ENCODE data around the gene MITF.

MITF gene

DNA sequence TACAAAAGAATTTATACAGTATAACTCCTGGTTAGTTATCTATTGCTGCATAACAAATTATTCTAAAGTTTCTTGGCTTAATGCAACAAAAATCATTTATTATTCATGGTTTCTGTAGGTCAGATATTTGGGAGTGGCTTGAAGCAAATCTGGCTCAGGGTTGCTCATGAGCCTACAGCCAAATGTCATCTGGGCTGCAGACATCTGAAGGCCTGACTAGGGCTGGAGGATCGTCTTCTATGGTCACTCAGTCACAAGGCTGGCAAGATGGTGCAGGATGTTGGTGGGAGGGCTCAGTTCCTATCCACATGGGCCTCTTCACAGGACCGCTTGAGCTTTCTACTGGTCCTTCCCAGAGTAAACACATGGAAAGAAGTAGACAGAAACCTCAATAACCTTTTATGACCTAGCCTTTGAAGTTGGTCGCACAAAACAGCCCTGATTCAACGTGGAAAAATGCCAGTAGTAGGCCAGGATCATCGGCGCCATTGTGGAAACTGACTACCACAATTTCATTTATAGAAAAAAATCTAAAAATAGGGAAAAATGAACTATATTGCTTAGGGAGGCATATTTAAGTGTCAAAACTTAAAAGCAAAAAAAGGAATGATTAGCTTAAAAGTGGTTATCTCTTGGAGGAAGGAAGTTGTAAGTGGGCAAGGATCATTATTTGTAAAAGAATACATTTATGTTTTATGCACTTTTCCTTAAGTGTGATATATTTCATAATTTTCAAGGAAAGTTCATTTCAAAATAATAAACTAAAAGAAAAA is 9.9 kb upstream of the MITF start:
- no peak for DNase-seq

DNA sequence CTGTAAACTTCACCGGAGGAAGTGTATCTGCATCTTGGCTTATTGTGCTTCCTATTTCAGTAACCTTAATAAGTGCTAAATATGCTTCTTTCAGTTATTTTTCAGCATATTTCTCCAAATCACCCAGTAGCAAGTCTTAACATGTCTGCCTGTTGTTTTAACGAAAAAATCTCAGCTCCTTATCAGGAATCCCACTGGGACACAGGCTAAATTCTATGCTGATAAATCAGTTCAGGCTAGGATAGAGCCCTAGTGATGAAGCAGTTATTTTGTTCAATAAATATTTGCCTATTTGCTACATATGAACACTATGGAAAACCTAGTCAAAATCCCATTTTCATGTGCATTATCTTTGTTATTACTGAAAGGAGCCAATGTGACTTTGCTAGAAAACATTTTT is 8.2 kb upstream of the MITF start:
- no peak for DNase-seq

DNA sequence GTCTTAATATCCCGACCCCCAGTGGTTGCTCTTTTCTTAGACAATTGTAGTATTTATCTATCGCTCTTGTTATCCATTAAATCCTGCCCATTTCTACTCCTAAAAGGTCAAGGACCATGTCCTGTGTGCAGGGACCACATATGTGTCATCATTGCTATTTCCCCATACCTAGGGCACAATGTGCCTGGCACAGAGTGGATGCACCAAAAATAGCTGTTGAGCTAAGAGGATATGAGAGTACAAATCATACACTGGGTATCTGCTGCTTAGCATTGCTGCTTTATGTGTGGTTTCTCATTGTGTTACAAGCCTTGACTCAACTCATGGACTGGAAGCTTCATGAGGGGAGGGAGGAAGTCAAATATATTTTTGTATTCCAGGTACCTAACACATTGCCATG is 3.4 kb upstream of the MITF start:
- no peak for DNase-seq

DNA sequence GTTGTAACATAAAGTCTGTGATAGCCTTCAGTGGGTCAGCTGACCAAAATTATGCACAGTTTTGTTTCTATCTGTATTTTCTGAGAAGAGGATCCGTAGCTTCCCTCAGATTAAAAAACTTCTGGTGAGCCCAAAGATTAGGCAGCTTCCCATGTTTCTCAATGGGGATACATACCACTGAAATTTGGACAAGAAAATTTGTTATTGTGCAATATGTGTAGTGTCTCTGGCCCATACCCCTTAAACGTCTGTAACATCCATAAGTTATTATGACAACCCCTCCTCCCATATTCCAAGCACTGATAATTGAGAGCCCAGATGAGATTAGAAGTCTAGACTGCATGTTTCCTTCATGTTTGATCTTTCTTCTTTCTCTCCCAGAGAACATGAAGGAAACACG is 1.9 kb upstream of the MITF start:
- DNase-seq, result no peak

DNA sequence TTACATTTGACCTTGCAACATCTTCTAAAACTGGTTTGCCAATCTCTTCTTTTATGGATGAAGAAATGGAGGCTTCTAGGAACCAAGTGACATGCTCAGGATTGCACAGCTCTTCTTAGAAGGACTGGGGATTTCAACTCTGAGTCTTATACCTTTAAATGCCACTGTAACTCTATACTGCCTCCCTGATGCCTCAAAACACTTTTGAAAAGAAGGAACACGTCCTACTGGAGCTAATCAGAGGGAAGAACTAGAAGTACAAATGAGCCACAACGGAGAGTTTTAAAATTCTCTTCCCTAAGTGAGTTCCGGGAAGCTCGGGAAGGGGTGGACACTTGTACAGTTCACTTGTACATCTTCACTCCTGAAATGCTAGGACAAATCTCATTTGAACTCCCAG is 949 bp upstream of the MITF start:
- DNase-seq, result no peak

- no peak for DNase-seq
Measured at GRCh38 chr3:69738859-69739203, 433 bp upstream of the MITF start.

GRCh38 chr3:69740103-69741021 is 1.1 kb downstream of the MITF start:
- DNase-seq, result no peak

DNA sequence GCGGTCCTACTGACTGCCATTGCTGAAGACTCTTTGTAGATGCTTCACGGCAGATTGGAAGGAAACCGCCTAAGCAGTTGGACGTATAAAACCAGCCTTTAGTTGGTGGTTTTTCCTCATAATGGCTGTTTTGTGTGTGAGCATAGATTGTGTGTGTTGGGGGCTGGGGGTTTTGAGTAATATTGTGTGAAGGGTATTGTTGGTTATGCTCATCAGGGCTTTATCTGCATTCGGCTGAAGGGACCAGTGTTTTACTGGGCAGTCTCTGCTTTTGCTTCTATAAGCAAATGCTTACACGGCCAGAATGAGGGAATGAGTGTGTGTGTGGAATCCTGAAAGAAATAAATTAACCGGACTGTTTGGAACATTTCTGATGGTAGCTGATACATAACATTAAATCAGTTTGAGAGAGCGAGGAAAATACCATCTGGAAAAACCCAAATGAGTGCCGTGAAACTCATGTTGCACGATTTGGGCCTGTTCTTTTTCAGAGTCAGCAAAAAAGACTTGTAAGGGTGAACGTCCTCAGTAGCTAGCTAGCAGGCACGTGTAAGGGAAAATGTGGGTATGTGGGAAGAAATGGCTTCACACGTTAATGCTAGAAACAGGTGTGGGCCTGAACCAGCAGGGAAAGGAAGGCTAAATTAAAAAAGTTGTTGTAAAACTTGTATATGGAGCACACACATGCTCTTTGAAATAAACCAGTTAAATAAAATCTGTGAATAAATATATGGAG is 1.9 kb downstream of the MITF start:
- DNase-seq, result no peak

GRCh38 chr3:69742391-69742790 is 3.1 kb downstream of the MITF start:
- no peak for DNase-seq

DNA sequence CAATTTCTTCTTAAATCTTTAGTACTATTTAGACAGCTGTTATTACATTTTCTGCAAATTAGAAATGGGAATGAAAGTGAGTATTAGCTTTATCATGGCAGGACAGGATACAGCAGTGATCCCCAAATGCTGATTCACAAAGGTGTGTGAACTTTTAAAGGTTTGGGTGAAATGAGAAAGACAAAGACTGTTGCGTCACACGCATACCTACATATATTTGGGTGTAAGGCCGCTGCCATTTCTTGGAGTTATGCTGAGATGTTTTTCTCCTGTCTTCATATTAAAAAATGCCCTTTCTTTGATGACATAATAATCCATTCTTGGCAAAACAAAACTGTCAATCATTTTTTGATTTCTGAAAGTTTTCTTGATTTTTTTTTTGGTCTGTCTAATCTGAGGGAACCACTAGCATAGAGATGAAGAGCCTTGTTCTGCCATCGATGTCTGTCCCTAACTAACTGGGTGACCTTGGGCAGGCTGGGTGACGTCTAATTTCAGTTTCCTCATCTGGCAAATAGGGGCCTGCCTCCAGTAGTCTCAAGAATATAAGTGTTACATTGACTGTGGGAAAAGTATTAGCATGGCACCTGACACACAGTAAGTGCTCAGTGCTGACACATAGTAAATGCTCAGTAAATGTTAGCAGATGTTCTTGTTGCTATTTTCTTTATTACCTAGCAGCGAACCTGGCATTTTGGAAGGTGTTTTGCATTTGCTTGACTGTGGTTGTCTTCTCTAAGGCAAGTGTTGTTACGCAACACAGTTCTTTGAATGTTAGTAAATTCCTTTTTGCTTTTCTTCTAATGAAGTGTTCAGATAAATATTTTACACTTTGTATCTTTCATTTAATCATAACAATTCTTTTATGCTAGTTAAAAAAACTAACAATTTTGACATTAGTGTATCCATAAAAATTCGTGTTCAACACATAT is 5.0 kb downstream of the MITF start:
- no peak for DNase-seq

DNA sequence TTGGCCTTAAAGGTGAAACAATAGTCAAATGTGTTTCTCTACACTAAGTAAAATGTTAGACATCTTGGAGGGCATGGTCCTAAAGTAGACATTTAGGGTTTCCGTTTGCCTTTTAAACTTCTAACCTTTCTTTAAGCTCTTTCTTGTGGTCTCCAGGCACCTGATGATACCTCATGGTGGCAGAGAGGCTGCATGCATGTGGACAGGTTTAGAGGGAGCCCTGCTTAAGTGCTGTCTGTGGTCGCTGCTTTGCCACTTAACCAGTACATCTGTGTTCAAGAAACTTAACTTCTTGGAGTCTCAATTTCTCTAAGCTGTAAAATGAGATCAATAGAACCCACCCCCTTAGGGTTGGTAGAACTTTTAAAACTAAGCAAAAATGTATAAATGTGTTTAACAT is 6.2 kb downstream of the MITF start:
- no peak for DNase-seq

DNA sequence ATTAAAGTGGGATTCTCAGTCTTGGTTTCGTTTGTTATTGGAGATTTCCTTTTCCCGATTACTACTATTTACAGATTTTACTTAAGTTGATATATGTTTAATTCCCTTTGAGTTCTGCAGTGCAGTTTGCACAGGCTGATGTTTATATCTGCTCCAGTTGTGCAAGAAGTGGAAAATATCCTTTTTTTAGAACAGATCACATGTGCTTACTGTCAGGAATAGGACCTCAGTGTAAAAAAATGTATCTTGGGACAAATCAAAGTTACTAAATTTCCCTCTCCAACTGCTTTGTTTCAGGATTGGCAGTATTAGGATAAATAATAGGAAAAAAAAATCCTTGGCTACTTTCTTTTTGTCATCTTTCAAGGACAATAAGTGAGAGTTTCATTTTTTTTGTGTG is 6.9 kb downstream of the MITF start:
- no peak for DNase-seq

DNA sequence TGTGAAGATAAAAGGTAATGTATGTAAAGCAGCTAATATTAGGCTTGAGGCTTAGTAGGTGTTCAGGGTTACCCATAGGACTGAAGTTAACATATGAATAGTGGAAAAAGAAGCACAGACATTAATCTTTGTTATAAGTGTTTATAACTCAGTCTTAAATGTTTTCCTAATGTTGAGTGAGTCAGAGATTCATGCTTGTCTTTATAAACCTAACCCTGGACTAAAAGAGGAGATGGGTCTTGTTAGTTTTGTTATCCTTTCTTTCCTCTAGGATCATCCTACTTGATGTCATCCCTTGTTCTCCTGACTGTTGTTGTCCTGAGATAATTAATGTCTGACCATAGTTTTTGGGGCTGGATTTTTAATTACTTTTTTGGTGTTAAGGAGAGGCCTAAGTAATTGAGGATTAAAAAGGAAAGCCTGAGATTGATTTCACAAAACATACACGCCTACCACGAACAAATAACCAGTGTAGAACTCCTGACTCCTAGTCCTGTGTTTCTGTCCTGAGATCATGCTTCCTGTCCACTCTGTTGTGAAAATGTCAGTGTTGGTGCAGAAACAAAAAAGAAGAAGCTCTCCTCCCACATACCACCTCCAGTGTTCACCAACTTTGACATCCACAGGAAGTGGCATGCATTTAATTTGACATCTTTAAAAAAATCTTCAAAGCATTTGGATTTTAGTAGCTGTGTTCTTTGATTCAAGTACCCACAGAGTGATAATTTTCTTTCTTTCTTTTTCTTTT is 8.4 kb downstream of the MITF start:
- DNase-seq, result no peak

- DNase-seq, result no peak
Measured at GRCh38 chr3:69748503-69748902, 9.2 kb downstream of the MITF start.

GRCh38 chr3:69749461-69749860 is 10.2 kb downstream of the MITF start:
- DNase-seq, result no peak

- DNase-seq, result no peak
Measured at GRCh38 chr3:69750549-69750948, 11.3 kb downstream of the MITF start.

DNA sequence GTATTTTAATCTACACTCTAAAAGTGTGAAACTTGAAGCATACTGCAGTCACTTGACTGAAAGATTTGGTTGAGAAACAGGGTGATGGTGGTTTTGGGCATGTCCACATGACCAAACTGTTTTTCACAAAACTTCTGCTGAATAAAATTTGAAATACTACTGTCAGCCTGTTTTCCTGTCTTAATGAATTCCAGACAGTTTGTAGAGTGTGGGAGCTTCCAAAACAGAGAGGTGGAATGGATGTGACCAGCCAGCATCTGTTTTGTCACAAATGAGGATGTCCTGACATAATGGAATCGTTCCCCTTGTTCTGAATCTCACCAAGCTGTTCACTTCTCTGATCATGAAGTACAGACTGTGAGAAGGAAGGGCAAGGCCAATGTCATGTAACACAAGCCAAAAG is 11.8 kb downstream of the MITF start:
- DNase-seq, result no peak

GRCh38 chr3:69752241-69752640 is 13.0 kb downstream of the MITF start:
- DNase-seq, result no peak

- no peak for DNase-seq
Measured at GRCh38 chr3:69753179-69753775, 14.0 kb downstream of the MITF start.

DNA sequence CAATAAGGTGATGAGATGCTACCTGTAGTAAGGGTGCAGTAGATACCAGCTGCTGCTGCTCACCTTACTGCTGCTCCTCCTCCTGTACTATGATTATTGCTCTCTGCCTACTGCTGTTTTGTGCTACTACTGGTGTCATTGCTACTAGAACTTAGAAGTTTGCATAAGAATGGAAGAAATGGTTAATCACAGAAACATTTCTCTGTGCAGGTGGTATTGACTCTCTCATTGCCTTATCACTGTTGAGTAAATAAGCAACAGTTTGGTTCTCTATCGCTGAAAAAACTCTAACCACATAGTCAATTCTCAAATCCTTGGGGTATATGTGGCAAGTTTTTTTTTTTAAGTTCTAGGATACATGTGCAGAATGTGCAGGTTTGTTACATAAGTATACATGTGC is 16.5 kb downstream of the MITF start:
- no peak for DNase-seq

All from NCI-H2081 treated with DMSO at 0.1 percent for 48 hours (cell line).